CD4-positive, alpha-beta T cell treated with Interleukin-2 at 100 ng/mL for 4 hours (primary cell): ENCODE measurements around the gene DOCK2.

Source experiments
- DNase-seq: peaks from one replicate; pipeline ENCODE4 v3.0.0-alpha.2; 2020; ENCODE audit warnings: low spot score

Gene DOCK2

DNA sequence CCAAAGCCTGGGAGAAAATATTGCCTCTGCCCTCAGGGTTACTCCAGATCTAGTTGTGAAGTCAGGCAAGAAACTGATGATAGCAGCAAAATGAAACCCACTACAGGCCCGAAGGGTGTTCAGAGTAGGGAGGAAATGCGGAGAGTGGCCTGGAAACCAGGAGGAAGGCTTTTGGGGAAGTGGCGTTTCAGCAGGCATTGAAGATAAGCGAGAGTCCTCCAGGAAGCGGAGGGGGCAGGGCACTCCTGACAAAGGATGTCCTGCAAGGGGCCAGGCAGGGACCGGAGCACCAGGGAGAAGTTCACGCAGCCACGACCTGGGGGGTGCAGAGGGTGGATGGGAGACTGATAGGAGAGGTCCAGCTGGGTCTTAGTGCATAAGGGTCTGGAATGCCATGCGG, 460.9 kb downstream of the DOCK2 start:
- no peak for DNase-seq

DNA sequence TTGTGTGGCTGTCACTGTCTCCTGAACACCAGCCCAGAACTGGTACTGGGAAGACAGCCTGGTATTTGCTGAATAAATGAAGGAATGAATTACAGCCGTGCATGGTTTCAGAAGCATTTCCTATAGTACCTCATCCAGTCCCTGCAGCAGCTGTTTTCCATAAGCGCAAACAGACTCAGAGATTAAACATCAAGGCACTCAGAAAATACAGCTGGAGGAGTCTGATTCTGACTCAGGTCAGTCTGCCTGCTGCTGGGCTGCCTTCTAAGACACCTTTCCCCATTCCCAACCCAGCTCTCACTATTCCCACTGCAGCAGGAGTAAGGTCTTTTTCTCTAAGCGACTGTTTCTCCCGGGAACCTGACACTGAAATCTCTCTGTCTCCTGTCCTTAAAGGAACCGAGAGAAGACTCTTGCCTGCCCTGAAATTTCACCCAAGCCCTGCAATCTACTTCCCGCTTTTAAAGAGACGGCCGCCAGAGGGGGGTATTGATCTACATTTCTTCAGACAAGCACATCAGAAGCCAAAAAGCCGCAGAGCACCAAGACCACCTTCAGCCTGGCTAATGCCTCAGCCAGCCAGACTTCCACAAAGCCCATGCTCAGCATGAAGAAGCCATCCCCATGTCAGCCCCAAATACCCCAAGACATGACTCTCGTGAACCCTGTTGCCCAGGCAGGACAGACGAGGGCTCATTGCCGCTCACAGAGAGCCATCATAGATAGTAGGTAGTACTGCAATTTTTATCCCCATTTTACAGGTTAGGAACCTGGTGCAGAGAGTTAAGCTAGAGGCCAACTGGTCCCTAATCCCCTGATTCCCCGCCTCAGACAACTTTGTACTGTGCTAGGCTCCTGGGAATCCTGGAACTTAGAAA, 463.2 kb downstream of the DOCK2 start:
- DNase-seq: peak; percentile 62

DNA sequence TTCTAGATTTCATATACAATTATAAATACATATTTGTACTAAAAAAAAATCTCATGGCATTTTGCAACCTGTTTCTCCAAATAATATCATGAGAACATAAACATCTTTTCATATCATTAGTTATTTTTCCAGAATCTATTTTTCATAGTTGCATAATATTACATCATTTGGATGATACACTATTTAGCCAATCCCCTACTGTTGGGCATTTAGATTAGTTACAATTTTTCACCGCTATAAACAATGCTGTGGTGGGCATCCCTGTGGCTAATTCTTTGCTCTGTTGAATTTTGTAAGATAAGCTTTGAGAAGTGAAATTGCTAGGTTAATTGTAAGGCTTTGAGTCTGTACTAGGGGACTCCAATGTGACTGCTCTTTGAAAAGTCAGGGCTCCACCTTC, 466.4 kb downstream of the DOCK2 start:
- DNase-seq: no peak

DNA sequence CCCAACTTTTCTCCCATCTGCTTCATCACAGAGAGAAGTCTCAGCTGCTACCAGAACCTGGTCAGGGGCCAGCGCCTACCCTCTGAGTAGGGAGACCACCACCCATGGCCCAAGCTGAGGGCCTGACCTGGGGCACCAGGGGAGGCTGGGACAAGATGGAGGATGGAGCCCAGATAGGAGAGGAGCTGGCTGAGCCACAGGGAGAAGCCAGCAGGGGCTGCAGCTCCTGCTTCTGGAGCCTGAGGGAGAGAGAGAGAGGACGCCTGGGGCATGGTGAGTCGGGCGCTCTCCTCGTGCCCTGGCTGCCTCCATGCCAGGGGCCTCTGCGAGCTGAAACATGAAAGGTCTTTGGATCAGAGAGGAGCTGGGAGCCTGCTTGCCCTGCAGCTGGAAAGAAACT, 467.2 kb downstream of the DOCK2 start:
- DNase-seq: no peak

DNA sequence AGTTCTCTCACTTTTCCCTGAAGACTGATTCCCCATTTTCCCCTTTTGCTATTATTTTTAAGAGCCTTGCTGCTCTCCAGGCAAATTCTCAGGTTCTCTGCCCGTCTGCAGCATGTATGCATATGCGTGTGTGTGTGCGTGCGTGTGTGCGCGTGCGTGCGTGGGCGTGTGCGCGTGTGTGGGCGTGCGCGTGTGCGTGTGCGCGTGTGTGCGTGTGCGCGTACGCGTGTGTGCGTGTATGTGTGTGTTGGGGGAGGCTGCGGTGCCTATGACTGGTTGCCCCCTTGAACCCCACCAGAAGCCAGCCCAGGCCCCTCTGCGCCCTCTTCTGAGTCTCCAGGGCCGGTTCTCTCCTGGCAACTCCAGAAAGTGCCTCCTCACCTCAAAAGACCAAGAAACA, 467.6 kb downstream of the DOCK2 start:
- DNase-seq: no peak

DNA sequence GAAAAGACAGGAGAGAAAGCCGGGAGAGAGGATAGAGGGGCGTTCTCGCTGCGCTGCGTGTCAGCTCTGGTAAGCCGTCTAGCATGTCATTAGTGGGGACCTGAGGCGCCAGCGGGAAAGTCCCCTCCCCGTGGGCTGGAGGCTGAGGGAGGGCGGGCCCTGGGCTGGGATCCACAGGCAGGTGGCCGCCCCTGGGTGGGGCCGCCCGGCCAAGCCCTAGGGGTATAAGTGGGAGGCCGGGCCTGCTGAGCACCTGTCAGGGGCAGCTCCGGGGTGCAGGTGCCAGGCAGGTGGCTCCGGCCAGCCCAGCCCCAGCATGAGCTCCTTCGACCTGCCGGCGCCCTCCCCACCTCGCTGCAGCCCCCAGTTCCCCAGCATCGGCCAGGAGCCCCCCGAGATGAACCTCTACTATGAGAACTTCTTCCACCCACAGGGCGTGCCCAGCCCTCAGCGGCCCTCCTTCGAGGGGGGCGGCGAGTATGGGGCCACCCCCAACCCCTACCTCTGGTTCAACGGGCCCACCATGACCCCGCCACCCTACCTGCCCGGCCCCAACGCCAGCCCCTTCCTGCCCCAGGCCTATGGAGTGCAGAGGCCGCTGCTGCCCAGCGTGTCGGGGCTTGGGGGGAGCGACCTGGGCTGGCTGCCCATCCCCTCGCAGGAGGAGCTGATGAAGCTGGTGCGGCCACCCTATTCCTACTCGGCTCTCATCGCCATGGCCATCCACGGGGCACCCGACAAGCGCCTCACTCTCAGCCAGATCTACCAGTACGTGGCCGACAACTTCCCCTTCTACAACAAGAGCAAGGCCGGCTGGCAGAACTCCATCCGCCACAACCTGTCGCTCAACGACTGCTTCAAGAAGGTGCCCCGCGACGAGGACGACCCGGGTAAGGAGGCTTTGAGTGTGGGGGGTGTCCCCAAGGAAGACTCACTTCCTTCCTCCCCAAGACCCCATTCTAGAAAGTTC, 468.9 kb downstream of the DOCK2 start, which contains the start of gene FOXI1:
TSS of gene FOXI1 (plus strand) at position 256 of the 970 bp plus-strand sequence. CDS start at position 317, 61 bp downstream.
- no peak for DNase-seq

DNA sequence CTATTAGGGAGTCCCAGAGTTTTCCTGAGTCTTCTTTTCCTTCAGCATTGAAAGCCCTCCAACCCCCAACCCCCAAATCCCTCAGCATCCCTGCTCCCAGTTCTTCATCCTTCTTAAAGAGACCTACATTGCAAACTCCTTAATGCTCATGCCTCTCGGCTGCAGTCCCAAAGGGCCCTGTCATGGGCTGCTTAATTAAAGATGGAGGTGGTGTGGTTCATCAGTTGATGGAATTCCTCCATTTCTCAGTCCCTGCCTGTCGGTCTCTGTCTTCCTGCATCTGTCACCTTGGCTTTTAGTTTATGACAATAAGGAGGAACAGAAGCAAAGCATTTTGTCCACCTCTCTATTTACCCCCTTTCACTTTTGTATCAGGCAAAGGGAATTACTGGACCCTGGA, 470.6 kb downstream of the DOCK2 start:
- no peak for DNase-seq

DNA sequence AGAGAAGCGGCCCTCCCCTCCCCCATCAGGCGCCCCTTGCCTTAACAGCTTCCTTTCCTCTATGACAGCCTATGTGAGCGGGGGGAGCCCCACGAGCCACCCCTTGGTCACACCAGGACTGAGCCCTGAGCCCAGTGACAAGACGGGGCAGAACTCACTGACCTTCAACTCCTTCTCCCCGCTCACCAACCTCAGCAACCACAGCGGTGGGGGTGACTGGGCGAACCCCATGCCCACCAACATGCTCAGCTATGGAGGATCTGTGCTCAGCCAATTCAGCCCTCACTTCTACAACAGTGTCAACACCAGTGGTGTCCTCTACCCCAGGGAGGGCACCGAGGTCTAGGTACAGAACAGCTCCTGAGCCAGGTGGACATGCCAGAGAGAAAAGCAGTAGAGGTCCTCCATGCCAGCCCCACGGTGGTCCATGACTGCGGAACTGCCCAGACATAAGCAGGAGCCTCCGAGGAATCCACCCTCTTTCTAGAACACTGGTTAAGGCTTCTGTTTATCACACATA, 471.3 kb downstream of the DOCK2 start:
- no peak for DNase-seq

DNA sequence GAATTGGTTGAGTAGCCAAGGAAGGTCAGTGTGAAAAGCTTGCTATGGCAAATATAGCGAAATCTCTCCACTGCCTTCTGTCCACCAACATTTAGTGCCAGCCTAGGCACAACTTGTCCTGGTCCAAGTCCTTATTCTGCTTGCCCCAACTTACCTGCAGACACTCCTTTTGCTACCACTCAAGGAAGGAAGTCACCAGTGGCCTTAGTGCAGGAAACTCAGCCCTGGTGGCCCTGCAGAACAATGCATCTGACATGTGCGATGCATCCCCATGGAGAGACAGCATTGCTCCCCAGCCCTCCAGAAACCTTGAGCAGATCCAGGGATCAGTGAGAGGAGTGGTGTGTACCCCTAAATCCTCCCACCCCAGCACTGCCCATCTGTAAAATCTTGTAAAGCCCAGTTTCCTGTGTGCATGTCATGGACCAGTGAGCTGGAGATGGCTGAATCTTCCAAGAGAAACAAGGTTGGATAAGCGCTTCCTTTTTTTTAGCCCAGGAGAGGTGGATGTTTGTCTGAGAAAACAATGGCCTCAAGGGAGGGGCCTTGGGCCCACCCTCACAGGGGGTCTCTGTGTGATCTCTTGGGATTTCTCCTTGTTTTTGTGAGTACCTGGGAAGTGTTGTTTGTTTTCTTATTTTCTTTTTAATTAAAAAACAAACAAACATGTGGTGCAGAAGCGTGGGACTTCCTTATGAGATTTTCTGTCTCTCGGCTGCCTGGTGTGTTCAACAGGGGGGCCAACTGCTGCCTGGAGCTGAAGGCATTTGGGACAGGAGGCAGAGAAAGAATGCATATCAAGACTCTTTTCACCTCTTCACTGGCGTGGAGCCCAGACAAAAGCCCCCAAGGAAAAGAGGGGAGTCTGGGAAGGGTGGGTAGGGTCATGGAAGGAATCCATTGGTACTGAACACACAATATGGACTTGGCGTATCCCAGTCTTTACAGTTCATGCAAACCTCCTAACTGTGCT, 472.3 kb downstream of the DOCK2 start:
- DNase-seq: no peak

DNA sequence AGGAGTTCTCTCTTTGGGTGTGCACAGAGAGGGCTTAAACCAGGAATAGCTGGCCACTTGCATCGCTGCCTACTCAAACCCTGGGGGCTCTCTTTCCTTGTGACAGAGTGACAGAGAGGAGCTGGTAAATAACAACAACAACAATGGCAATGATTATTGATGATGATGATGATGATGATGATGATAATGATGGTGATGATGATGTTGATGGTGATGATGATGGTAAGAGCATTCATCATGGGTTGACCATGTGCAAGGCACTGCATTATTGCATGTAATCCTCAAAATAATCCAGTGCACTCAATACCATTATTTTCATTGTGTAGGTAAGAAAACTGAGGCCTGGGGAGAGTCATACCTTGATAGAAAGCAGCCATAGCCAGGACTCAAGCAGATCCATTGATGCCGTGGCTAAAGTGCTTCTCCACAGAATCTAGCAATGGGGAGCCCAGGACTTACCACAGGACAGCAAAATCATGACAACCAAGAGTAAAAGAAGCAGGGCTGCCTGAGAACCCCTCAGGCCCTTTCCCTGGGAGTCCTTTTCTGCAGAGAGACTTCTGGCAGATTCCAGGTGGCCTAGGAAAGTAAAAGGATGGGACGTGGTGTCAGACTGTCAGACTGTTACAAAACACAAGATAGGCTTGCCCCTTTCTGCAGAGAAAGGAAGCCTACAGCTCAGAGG, 473.5 kb downstream of the DOCK2 start:
- DNase-seq: no peak

DNA sequence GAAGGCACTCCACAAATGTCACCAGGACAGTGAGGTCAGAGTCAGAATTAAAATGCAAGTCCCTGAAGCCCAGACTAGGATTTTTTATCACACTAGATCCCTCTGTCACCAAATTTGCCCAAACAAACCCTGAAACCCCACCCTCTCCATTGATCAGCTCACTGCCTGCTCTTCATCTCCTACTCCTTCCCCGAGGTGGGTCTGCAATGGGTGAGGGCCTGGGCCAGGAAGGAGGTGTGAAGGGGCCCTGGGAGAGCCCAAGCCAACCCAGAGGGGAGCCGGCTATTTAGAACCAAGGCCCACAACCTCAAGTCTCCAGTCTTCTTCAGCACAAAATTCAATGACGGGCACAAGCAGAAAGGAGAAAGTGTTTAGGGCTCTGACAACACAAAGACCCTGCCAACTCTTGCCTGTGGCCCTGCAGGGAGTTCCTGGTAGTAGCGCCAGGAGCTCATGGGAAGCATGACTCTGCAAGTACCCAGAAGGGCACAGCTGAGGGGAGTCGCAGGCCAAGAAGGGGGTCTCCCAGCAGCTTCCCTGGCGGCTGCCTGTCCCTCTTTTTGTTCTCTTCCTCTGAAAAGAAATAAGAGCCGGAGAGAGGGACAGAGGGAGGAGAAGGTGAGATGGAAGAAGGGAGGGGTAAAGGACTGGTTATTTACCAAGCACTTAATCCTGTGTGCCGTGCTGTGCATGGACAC, 474.2 kb downstream of the DOCK2 start:
- no peak for DNase-seq

DNA sequence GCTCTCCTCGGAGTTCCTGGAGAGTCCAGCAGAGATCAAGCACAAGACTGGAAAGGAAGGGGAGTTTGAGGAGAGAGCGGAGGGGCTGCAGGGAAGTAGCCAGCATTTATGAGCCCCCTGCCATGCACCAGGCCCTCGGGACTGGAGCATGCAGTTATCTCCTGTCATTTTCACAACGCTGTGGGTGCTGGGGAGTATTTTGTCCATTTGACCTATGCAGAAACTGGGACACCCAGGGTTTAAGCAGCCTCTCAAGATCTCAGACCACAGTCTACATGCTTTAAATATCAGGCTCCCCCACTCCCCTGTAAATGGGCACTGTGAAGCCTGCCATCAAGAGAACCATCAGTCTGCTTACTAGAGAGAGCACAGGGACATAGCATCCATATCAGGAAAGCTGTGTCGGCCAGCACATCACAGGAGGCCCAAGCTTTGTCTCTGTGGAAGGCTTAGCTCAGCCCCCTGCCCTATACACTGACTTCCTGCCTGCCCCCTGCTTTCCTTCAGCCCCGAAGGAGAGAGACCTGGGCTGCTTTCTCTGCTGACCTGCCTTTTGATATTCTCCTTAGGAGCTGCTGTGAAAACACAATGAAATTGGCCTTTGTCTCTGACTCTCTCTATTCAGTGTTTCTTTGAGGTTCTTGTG, 475.9 kb downstream of the DOCK2 start:
- DNase-seq: no peak

DNA sequence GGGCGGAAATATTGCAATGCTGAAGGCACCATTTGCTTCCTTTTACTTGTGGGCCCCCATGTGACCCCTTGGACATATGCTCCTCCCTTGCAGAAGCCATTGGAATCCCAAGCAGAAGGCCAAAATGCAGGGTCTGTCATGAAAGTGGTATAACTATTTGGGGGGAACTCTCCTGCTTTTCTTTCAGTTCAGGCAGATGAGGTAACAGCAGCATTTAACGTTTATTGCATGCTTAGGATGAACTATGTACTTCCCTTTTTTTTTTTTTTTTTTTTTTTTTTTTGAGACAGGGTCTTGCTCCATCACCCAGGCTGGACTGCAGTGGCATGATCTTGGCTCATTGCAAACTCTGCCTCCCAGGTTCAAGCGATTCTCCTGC, 476.4 kb downstream of the DOCK2 start:
- DNase-seq: no peak

DNA sequence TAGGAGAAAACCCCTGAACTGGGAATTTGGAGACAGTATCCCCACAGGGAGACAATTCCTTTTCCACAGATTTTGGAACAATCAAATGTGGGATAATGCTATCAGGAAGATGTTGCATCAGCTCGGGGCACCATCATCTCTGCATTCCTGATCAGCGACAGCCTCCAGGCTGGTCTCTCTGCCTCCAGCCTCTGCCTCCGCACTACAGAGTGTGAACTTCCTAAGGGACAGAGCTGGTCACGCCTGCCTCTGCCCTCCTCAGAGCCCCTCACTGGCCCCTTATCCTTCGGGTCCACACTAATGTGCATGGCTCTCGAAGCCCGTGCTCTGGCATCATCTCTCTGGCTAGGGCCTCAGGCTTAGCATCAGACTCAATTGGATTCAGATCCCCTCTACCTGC, 477.2 kb downstream of the DOCK2 start:
- DNase-seq: no peak

DNA sequence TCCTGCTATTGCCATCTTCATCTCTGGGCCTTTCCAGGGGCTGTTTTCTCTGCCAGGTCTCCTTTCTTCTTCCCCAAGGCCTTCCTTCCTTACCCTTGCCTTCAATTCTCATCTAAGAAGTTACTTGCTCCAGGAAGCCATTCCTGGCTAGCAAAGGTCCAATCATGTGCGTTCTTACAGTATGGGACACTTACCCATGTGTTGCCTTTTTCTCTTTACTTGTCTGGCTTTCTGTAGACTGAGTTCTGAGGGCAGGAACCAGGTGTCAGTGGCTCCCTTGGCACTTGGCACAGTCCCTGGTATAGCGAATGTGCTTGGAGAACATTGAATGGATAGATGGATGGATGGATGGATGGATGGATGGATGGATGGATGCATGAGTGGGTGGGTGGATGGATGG, 478.9 kb downstream of the DOCK2 start:
- DNase-seq: no peak

DNA sequence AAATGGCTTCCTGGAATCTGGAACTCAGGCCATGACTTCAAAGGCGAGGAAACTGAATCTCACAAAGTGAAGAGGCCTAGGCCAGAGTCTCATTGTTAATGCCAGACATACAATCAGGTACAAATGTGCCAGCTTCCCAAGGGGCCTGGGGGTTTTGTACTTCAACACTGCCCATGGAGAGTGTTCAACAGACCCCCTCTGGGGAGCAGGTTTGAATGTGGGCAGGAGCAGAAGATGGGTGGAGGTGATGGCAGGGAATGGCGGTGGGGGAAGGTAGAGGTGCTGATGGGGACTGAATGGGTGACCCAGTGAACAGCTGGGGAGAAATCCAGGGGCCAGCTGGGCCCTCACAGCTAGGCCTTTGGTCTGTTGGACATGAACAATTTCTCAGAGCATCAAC, 480.7 kb downstream of the DOCK2 start:
- DNase-seq: no peak

DNA sequence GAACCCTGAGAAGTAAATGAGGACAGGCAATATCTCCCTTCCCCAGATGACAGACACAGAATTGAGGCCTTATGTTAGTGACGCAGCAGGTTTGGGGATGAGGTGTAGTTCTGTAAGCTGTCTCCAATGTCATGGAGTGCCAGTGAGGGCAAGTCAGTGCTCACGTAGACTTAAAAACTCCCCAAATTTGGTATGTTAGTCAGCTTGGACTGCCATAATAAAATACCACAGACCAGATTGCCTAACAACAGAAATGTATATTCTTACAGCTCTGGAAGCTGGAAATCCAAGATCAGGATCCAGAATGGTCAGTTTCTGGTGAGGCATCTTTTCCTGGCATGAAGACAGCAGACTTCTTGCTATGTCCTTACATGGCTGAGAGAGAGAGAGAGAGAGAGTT, 483.5 kb downstream of the DOCK2 start:
- no peak for DNase-seq

DNA sequence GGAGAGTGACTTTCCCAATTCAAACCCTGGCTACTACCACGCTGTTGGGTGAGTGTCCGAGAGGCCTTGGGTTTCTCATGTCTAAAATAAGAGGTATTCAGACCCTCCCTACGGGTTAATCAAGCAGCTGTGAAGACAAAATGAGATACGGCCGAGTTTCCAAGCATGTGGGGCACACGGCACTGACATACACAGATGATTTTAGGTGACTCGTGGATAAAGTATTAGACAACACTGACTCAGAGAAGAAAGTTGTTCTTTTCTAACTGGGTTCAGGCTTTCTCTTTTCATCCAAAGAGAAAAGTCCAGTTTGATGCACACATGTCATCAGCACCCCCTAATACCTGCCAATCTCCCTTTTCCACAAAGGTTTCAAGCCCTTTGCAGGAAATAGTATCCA, 484.2 kb downstream of the DOCK2 start:
- DNase-seq: no peak

DNA sequence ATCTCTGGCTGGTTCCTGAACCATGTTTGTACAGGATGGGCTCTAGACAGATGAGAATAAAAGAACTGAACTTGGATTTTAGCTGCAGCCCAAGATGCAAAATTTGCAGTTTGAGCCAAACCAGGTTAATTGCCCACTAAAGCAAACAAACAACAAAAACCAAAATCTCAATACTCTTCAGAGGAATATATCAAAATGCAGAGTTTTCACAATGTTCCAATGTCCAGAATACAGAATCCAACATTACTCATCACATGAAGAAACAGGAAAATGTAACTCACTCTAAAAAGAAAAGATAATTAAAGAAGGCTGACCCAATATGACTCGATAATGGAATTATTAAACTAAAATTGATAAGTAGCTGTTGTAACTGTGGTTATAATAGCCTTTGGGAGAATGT, 489.0 kb downstream of the DOCK2 start:
- no peak for DNase-seq

DNA sequence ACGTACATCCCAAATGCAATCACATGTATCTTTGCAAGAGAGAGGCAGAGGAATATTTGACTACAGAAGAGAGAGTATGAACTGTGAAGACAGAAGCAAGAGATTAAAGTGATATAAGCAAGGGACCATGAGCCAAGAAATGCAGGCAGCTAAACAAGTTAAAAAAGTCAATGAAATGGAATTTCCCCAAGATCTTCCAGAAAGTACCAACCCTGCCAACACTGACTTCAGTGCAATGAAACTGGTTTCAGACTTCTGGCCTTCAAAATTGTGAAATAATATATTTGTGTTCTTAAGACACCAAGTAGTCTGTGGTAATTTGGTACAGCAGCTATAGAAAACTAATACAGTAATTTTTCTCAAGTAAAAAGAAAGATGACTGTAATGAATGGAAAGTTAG, 489.6 kb downstream of the DOCK2 start:
- no peak for DNase-seq
